ENCODE measurements around the gene POLD3. TPM values are rescaled to one million over a fixed set of nuclear protein-coding genes. Genes with fewer than 3 reads are reported as not detected.
A peak's percentile ranks its signal among the peaks of the same experiment; 100 is the strongest.

Gene POLD3, protein sequence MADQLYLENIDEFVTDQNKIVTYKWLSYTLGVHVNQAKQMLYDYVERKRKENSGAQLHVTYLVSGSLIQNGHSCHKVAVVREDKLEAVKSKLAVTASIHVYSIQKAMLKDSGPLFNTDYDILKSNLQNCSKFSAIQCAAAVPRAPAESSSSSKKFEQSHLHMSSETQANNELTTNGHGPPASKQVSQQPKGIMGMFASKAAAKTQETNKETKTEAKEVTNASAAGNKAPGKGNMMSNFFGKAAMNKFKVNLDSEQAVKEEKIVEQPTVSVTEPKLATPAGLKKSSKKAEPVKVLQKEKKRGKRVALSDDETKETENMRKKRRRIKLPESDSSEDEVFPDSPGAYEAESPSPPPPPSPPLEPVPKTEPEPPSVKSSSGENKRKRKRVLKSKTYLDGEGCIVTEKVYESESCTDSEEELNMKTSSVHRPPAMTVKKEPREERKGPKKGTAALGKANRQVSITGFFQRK
- 10 to 100 TPM; 10.1 to 17.5 (median 15.3) TPM for total RNA-seq (2021; fragmentation: NEBNext Ultra II Directional; extraction: Animal tissue kit (Norgen Biotek cat#: 25700))
- long read RNA-seq, partial matches to known transcripts = 5 of 10 reads
- long read RNA-seq, other reads (novel, unspliced or antisense) = 1 of 10 reads

DNA sequence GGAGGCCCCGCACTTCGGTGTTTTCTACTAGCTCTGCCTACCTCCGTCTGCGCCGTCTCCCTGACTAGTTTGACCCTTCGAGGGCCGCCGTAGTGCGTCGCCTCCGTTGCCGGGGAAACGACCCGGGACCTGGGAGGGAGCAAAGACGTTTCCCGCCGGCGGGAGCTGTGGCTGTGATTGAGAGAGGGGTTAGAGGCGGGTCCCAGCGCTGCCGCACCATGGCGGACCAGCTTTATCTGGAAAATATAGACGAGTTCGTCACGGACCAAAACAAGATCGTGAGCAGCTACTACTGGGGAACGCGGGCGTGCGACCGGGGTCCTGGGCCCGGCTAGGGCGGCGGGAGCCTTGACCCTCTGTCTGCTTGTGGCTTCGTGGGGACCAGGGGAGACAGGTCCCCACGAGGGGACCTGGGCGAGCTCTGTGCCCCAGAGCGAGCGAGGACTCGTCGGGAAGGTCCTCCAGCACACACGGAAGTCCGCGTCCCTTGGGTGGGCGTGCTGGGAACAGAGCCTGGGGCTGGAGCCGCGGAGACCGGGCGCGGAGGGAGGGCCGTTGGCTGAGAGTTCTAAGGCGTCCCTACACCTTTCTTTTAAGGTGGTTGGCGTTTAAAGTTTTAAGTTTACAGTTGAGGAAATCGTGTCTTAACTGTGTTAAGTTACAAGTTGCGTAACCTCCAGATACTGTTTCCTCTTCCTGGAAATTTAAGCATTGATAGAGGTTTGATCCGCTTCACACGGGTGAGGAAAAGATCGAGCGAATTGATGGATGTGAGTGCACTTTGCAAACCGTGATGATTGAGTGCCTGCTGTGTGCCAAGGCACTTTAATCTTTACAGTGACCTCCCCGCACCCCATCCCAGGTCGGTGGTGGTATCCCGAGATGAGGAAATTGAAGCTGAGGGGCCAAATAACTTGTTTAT, at the start of gene POLD3:
TSS of gene POLD3 (plus strand) at position 142 of the 922 bp plus-strand sequence. CDS start at position 219, 77 bp downstream.
- no peaks in the 10 kb centered on the region for H3K9me3 Mint-ChIP-seq
- H3K27ac Mint-ChIP-seq = peak within 1 kb of the TSS; percentile 94
- DNase-seq = peak; percentile 76
- peaks cover 28% of the 10 kb centered on the region for H3K4me1 Mint-ChIP-seq (ENCODE audit: low read depth)
- peak within 1 kb of the TSS; percentile 99 for H3K4me3 Mint-ChIP-seq
- TF ChIP-seq, protein P1, sequence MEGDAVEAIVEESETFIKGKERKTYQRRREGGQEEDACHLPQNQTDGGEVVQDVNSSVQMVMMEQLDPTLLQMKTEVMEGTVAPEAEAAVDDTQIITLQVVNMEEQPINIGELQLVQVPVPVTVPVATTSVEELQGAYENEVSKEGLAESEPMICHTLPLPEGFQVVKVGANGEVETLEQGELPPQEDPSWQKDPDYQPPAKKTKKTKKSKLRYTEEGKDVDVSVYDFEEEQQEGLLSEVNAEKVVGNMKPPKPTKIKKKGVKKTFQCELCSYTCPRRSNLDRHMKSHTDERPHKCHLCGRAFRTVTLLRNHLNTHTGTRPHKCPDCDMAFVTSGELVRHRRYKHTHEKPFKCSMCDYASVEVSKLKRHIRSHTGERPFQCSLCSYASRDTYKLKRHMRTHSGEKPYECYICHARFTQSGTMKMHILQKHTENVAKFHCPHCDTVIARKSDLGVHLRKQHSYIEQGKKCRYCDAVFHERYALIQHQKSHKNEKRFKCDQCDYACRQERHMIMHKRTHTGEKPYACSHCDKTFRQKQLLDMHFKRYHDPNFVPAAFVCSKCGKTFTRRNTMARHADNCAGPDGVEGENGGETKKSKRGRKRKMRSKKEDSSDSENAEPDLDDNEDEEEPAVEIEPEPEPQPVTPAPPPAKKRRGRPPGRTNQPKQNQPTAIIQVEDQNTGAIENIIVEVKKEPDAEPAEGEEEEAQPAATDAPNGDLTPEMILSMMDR (IDR thresholded peaks at IDR 0.05) = no peak
- H3K36me3 Mint-ChIP-seq (ENCODE audit: low read depth) = peaks cover 23% of the 10 kb centered on the region
- H3K27me3 Mint-ChIP-seq (ENCODE audit: insufficient read depth) = peaks cover 4% of the 10 kb centered on the region

DNA sequence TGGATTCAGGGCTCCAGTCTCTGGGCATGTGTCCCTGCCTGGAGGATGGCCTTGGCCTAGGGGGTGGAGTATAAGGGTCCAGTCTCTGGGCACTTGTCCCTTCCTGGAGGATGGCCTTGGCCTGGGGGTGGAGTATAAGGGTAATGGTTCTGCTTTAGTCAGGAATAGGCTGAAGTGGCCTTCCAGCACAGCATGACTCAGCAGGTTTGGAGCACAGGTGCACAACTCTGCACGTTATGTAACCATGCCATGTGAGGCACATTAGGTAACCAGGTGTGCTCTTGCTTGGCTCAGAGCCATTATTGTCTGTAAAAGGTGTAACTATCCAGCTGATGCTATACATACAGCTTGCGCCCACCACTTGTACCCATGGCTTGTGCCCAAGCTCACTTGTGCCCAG, 48.4 kb upstream of the POLD3 start:
- H3K4me3 Mint-ChIP-seq = no peak overlapping the region
- DNase-seq = no peak
- no peak overlapping the region for H3K27ac Mint-ChIP-seq
- TF ChIP-seq, protein P1 (IDR thresholded peaks at IDR 0.05) = no peak
- H3K4me1 Mint-ChIP-seq (ENCODE audit: low read depth) = no peaks in the 10 kb centered on the region
- H3K9me3 Mint-ChIP-seq = peaks cover 8% of the 10 kb centered on the region
- no peaks in the 10 kb centered on the region; the same call in 1 of the 2 replicates for H3K36me3 Mint-ChIP-seq (ENCODE audit: low read depth)
- peaks cover 46% of the 10 kb centered on the region for H3K27me3 Mint-ChIP-seq (ENCODE audit: insufficient read depth)

DNA sequence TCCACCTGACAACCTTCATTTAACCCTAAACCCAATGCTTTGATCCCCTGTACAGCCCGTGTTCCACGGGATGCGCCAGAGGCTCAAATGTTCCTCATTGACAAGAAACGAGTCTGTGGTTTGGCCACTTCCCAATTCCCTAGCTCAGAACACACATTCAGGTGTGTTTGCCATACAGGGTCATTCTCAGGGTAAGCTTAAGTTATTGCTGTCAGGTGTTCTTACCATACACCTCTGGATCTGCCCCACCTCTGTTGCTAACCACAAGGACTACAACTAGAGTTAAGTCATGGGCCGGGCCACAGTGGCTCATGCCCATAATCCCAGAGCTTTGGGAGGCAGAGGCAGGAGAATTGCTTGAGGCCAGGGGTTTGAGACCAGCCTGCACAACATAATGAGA, 45.6 kb upstream of the POLD3 start:
- Mint-ChIP-seq H3K4me3 (no peak overlapping the region), H3K27me3 (ENCODE audit: insufficient read depth) (peaks cover 42% of the 10 kb centered on the region), H3K4me1 (ENCODE audit: low read depth) (no peaks in the 10 kb centered on the region), H3K9me3 (peaks cover 8% of the 10 kb centered on the region), H3K27ac (no peak overlapping the region), H3K36me3 (ENCODE audit: low read depth) (no peaks in the 10 kb centered on the region; the same call in 1 of the 2 replicates)
- no peak for DNase-seq
- TF ChIP-seq, protein P1 (IDR thresholded peaks at IDR 0.05) = no peak

DNA sequence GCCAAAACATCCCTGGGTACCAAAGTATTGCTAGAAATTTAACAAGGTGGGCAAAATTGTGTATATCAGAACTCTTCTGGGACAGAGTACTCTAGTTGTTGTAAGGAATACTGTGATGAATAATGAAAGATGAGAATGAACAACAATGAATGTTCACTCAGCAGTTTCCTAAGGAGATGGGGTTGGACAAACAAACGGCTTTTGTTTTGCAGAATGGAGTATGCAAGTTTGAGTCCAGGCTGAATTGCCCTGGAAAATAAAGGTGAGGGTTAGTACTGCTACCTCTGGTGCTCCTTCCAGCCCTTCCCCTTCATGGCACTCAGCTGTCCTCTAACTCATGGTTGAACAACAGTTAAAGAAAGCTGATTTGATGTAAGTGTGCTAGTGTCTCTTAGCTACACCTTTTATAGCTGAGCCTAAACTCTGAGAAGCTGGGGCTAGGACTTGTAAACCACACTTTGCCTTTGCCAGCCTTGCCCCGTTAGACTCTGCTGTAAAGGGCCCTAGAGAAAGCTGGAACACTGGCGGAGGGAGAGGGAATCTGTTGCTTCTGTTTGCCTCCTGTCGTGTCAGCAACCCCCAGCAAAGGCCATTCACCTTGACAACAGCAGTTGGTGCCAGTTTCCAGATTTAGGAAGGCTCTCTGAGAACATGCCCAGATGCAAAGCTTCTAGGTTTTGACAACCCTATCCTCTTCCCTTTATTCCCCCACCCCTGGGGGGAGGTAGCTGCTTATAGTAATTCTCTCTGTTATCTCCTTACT, 41.2 kb upstream of the POLD3 start:
- TF ChIP-seq, protein P1 (IDR thresholded peaks at IDR 0.05) = no peak
- Mint-ChIP-seq H3K4me1 (ENCODE audit: low read depth) (no peaks in the 10 kb centered on the region), H3K4me3 (no peak overlapping the region), H3K27ac (no peak overlapping the region), H3K9me3 (no peaks in the 10 kb centered on the region), H3K36me3 (ENCODE audit: low read depth) (no peaks in the 10 kb centered on the region), H3K27me3 (ENCODE audit: insufficient read depth) (peaks cover 35% of the 10 kb centered on the region)
- no peak for DNase-seq

DNA sequence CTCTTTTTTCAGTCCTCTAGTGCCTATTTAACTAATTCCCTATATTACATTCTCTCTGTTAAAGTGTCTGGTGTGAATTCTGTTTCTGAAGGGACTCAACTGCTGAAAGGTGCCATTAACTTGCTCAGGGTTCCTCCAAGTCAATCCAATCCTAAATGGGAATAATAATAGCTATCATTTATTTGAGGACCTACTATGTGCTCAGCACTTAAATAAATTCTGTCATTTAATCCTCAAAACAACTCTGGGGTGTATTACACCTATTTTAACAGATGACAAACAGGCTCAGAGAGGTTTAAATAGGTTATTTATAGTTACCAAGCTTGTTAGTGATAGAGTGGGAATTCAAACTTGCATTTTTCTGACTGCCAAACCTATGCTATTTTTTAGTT, 40.6 kb upstream of the POLD3 start:
- H3K9me3 Mint-ChIP-seq = no peaks in the 10 kb centered on the region
- TF ChIP-seq, protein P1 (IDR thresholded peaks at IDR 0.05) = no peak
- no peaks in the 10 kb centered on the region for H3K36me3 Mint-ChIP-seq (ENCODE audit: low read depth)
- H3K4me3 Mint-ChIP-seq = no peak overlapping the region
- H3K27me3 Mint-ChIP-seq (ENCODE audit: insufficient read depth) = peaks cover 35% of the 10 kb centered on the region
- no peaks in the 10 kb centered on the region for H3K4me1 Mint-ChIP-seq (ENCODE audit: low read depth)
- no peak for DNase-seq
- no peak overlapping the region for H3K27ac Mint-ChIP-seq
